ENCODE data around the gene MSL1. TPM values are rescaled to one million over a fixed set of nuclear protein-coding genes. Genes with fewer than 3 reads are reported as not detected.

MSL1 gene
- total RNA-seq, 2 donors from 2014 or later: 42.2 to 52.5 TPM

- no peak for DNase-seq (ENCODE audit: low spot score)
- no peaks in the 10 kb centered on the region for H3K27me3 ChIP-seq
- TF ChIP-seq, protein P1, sequence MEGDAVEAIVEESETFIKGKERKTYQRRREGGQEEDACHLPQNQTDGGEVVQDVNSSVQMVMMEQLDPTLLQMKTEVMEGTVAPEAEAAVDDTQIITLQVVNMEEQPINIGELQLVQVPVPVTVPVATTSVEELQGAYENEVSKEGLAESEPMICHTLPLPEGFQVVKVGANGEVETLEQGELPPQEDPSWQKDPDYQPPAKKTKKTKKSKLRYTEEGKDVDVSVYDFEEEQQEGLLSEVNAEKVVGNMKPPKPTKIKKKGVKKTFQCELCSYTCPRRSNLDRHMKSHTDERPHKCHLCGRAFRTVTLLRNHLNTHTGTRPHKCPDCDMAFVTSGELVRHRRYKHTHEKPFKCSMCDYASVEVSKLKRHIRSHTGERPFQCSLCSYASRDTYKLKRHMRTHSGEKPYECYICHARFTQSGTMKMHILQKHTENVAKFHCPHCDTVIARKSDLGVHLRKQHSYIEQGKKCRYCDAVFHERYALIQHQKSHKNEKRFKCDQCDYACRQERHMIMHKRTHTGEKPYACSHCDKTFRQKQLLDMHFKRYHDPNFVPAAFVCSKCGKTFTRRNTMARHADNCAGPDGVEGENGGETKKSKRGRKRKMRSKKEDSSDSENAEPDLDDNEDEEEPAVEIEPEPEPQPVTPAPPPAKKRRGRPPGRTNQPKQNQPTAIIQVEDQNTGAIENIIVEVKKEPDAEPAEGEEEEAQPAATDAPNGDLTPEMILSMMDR (IDR thresholded peaks at IDR 0.05): no peak
- no peaks in the 10 kb centered on the region for H3K9me3 ChIP-seq
- H3K4me1 ChIP-seq: peaks cover 0 to 73% of the 10 kb centered on the region in 2 donors
- H3K27ac ChIP-seq: peak overlapping the region; percentile 97 to 98
- peaks cover 8% of the 10 kb centered on the region for H3K36me3 ChIP-seq
- H3K4me3 ChIP-seq: peak overlapping the region; percentile 67 to 71
Measured at GRCh38 chr17:40101367-40102210, 20.2 kb upstream of the MSL1 start.

GRCh38 chr17:40103071-40103661 is 18.6 kb upstream of the MSL1 start:
- H3K27me3 ChIP-seq: no peaks in the 10 kb centered on the region
- peak overlapping the region; percentile 90 to 97 for H3K27ac ChIP-seq
- peaks cover 0 to 73% of the 10 kb centered on the region in 2 donors for H3K4me1 ChIP-seq
- DNase-seq (ENCODE audit: low spot score): no peak
- no peaks in the 10 kb centered on the region for H3K36me3 ChIP-seq
- H3K9me3 ChIP-seq: no peaks in the 10 kb centered on the region
- TF ChIP-seq, protein P1 (IDR thresholded peaks at IDR 0.05): no peak
- H3K4me3 ChIP-seq: no peak overlapping the region

DNA sequence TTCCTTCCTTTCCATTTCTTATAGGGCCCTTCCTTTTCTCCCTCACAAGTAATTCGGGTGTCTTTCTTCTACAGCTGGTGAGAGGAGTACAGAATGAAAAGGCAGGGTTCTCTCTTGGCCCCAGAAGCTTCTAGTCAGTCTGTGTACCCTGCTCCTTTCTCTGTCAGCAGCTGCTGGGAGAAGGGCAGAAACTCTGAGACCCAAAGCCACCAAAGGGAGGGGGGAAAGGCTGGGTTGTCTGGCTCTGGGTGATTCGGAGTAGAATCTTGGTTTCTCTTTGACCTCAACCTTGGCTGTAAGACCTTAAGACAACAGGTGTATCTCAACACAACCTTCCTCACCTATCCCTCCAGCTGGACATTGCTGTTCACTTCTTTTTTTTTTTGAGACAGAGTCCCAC is 18.1 kb upstream of the MSL1 start:
- no peaks in the 10 kb centered on the region for H3K36me3 ChIP-seq
- H3K27me3 ChIP-seq: no peaks in the 10 kb centered on the region
- no peak for DNase-seq (ENCODE audit: low spot score)
- TF ChIP-seq, protein P1 (IDR thresholded peaks at IDR 0.05): no peak
- H3K4me3 ChIP-seq: no peak overlapping the region
- H3K9me3 ChIP-seq: no peaks in the 10 kb centered on the region
- peak overlapping the region; percentile 90 to 97 for H3K27ac ChIP-seq
- H3K4me1 ChIP-seq: peaks cover 0 to 72% of the 10 kb centered on the region in 2 donors

- Histone ChIP-seq H3K4me1 (peaks cover 0 to 83% of the 10 kb centered on the region in 2 donors), H3K4me3 (no peak overlapping the region), H3K36me3 (no peaks in the 10 kb centered on the region), H3K27ac (peak overlapping the region; percentile 90 to 97), H3K27me3 (no peaks in the 10 kb centered on the region), H3K9me3 (no peaks in the 10 kb centered on the region)
- DNase-seq (ENCODE audit: low spot score): no peak
- TF ChIP-seq, protein P1 (IDR thresholded peaks at IDR 0.05): no peak
Measured at GRCh38 chr17:40104594-40105486, 16.9 kb upstream of the MSL1 start.

DNA sequence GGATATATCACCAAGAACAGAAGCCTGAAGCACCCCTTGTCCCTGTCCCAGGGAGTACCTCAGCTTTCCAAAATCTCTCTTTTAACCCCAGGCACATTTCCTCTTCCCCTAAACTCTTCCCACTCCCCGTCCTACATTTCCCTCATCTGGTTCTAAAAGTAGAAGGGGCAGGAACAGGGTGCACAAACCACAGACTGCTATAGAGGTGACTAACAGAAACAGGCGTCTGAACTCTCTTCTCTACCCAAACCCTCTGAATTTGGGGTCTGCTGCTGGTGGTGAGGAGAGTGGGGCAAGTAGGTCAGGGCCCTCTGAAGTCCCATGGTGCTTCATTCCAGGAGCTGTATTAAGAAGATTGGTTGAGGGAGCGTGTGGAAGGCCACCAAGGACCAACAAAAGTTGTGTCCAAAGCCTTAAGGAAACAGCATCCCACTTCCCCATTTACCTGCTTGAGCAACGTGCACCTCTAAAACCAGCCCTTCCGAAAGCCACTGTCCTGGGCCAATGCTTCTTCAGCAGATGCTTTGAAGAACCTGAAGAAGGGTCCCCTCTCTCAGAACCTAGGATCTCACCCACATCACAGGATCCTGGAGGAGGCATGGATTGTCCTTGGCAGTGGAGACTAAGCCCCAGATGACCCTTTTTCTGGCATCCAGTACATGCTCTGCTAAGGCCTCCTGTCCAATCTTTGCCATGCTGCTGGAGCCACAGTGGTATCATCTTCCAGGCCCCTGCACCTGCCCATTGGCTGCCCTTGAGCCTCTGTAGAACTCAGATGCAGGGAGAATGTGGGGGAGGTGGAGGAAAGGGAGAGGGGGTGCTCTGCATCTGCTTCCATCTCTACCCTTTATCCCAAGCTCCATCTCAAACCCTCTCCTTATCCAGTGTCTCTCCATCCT is 15.7 kb upstream of the MSL1 start:
- H3K27me3 ChIP-seq: no peaks in the 10 kb centered on the region
- H3K27ac ChIP-seq: peak overlapping the region; percentile 90 to 97
- DNase-seq (ENCODE audit: low spot score): no peak
- TF ChIP-seq, protein P1 (IDR thresholded peaks at IDR 0.05): no peak
- peaks cover 0 to 91% of the 10 kb centered on the region in 2 donors for H3K4me1 ChIP-seq
- no peaks in the 10 kb centered on the region for H3K36me3 ChIP-seq
- no peak overlapping the region for H3K4me3 ChIP-seq
- no peaks in the 10 kb centered on the region for H3K9me3 ChIP-seq
